GM12891 (cell line): ENCODE results near the gene KAZN.

Source experiments
- POLR2A ChIP-seq: IDR thresholded peaks from 2 replicates; pipeline ENCODE4 v1.6.1; 2011; ENCODE audit warnings: low read depth, low read length, control low read depth
- POLR2AphosphoS5 ChIP-seq: IDR thresholded peaks from 2 replicates; pipeline ENCODE4 v1.6.1; 2011; ENCODE audit warnings: low read depth, low read length, control low read depth
- SPI1 ChIP-seq: IDR thresholded peaks from 2 replicates; pipeline ENCODE4 v1.6.1; 2011; ENCODE audit warnings: low read depth, low read length, control low read depth

- TF ChIP-seq POLR2A, result no peak
- TF ChIP-seq POLR2AphosphoS5, result no peak
- no peak for TF ChIP-seq SPI1
These were observed 4.4 kb upstream of the KAZN start for GRCh38 chr1:14594045-14594444.
